HCT116 (cell line): ENCODE measurements around the gene AMDHD2. TPM values are rescaled to one million over a fixed set of nuclear protein-coding genes. Genes with fewer than 3 reads are reported as not detected.

ENCODE experiments used
- ATAC-seq: fragments of 200-7000 bp; cut with Tn5 transposase; 2 replicates; pipeline ENCODE4 v1.9.1; 2020; ENCODE audit warnings: mild to moderate bottlenecking, moderate library complexity
- BruUV-seq: library from RNA; stranded (reverse); fragments of 400-500 nt; replicated peaks from 2 replicates; lab custom pipeline; 2021; lab: Mats Ljungman, UMichigan
- CTCF ChIA-PET: fragments of 300-600 bp; sonication (Branson Sonifier 250); formaldehyde crosslinking; loops from one replicate; lab custom pipeline; 2021; ENCODE audit warnings: antibody characterized with exemption; lab: Charles Lee
- POLR2A ChIA-PET: fragments of 300-600, 350-600 bp; sonication (Branson Sonifier 250); formaldehyde crosslinking; loops from one replicate; lab custom pipeline; 2021; ENCODE audit warnings: antibody characterized with exemption; lab: Charles Lee
- RAD21 ChIA-PET, 2 experiments: fragments of 300-600 bp; sonication (Branson Sonifier 250); formaldehyde crosslinking; loops; one replicate each; lab custom pipeline; 2023; ENCODE audit warnings: low total read pairs in 2 of 2; ENCODE audit not compliant: uncharacterized antibody in 2 of 2, unreplicated experiment in 2 of 2, low non-redundant PET in 1 of 2; lab: Charles Lee
- DNase-seq: peaks from one replicate; pipeline ENCODE4 v3.0.0-alpha.2; 2010; ENCODE audit warnings: low read depth, low spot score
- H2AFZ ChIP-seq: fragments of 200-600 bp; shearing (Covaris generic), sonication (generic); 2 replicates; pipeline ENCODE4 v1.6.1; 2017; ENCODE audit warnings: low read depth, mixed run types, mixed read lengths, antibody characterized with exemption, low read length; ENCODE audit not compliant: poor library complexity, severe bottlenecking
- H3K27ac ChIP-seq: 2 replicates; pipeline ENCODE4 v1.5.1; 2012; ENCODE audit warnings: low read depth, low read length
- H3K27me3 ChIP-seq: fragments of 200-600 bp; sonication (generic); 2 replicates; pipeline ENCODE4 v1.6.1; 2016; ENCODE audit warnings: mixed run types, low read length, mixed read lengths; ENCODE audit not compliant: insufficient read depth
- H3K36me3 ChIP-seq, 2 experiments: fragments of 200-500 bp in 1 of 2; fragments of 200-600 bp in 1 of 2; sonication (Bioruptor generic) in 1 of 2; sonication (generic) in 1 of 2; 2 replicates each; pipeline versions ENCODE4 v1.5.1 to v1.6.1; 2014 to 2016; ENCODE audit warnings: low read length in 2 of 2, inconsistent platforms in 1 of 2, mixed read lengths in 1 of 2, mixed run types in 1 of 2; ENCODE audit not compliant: insufficient read depth in 2 of 2, control insufficient read depth in 1 of 2
- H3K4me1 ChIP-seq, 2 experiments: fragments of 200-600 bp in 1 of 2; sonication (generic) in 1 of 2; 2 replicates each; pipeline versions ENCODE4 v1.5.1 to v1.6.1; 2012 to 2017; ENCODE audit warnings: low read length in 2 of 2, inconsistent platforms in 1 of 2, mild to moderate bottlenecking in 1 of 2, mixed read lengths in 1 of 2, mixed run types in 1 of 2, moderate library complexity in 1 of 2; ENCODE audit not compliant: insufficient read depth in 2 of 2, control insufficient read depth in 1 of 2
- H3K4me2 ChIP-seq: fragments of 200-600 bp; sonication (generic); 2 replicates; pipeline ENCODE4 v1.6.1; 2017; ENCODE audit warnings: mixed run types, low read length, mixed read lengths
- H3K4me3 ChIP-seq, 2 experiments: fragments of 200-600 bp in 1 of 2; sonication (generic) in 1 of 2; replicated peaks in 1 of 2; 2 replicates each; pipeline ENCODE4 v1.5.1; 2011 to 2016; ENCODE audit warnings: low read length in 2 of 2, control low read depth in 1 of 2, low read depth in 1 of 2, mild to moderate bottlenecking in 1 of 2, mixed read lengths in 1 of 2, mixed run types in 1 of 2
- H3K79me2 ChIP-seq: fragments of 200-600 bp; sonication (generic); 2 replicates; pipeline ENCODE4 v1.6.1; 2017; ENCODE audit warnings: mild to moderate bottlenecking, mixed run types, low read length, moderate library complexity, mixed read lengths; ENCODE audit not compliant: insufficient read depth
- H3K9ac ChIP-seq: fragments of 200-600 bp; sonication (generic); 2 replicates; pipeline ENCODE4 v1.6.1; 2016; ENCODE audit warnings: low read length, mixed read lengths
- H3K9me2 ChIP-seq: fragments of 200-600 bp; sonication (generic), shearing (Covaris generic); 2 replicates; pipeline ENCODE4 v1.6.1; 2017; ENCODE audit warnings: mixed run types, mild to moderate bottlenecking, moderate library complexity; ENCODE audit not compliant: insufficient read depth
- H3K9me3 ChIP-seq, 2 experiments: fragments of 200-500 bp in 1 of 2; fragments of 200-600 bp in 1 of 2; sonication (Bioruptor generic) in 1 of 2; sonication (generic) in 1 of 2; 2 replicates each; pipeline ENCODE4 v1.6.1; 2014 to 2017; ENCODE audit warnings: low read length in 2 of 2, mixed read lengths in 2 of 2, inconsistent platforms in 1 of 2, low read depth in 1 of 2, mild to moderate bottlenecking in 1 of 2, mixed run types in 1 of 2, moderate library complexity in 1 of 2; ENCODE audit not compliant: control insufficient read depth in 1 of 2, insufficient read depth in 1 of 2
- H4K20me1 ChIP-seq: fragments of 200-600 bp; sonication (generic), shearing (Covaris generic); 2 replicates; pipeline ENCODE4 v1.6.1; 2017; ENCODE audit warnings: mixed run types, mild to moderate bottlenecking, moderate library complexity; ENCODE audit not compliant: insufficient read depth
- CBX3 ChIP-seq: IDR thresholded peaks from 2 replicates; pipeline ENCODE4 v1.6.1; 2012; ENCODE audit warnings: low read depth
- EGR1 ChIP-seq: IDR thresholded peaks from 2 replicates; pipeline ENCODE4 v1.6.1; 2012; ENCODE audit warnings: low read depth
- ELF1 ChIP-seq: IDR thresholded peaks from 2 replicates; pipeline ENCODE4 v1.6.1; 2012; ENCODE audit warnings: low read depth, borderline replicate concordance
- EZH2phosphoT487 ChIP-seq: fragments of 200-600 bp; IDR thresholded peaks from 2 replicates; pipeline ENCODE4 v1.6.1; 2018; ENCODE audit warnings: antibody characterized with exemption, borderline replicate concordance
- FOSL1 ChIP-seq: IDR thresholded peaks from 2 replicates; pipeline ENCODE4 v1.6.1; 2012; ENCODE audit warnings: low read depth
- REST ChIP-seq: IDR thresholded peaks from 2 replicates; pipeline ENCODE4 v1.6.1; 2012; ENCODE audit warnings: low read depth
- TCF7L2 ChIP-seq: IDR thresholded peaks from 2 replicates; pipeline ENCODE4 v1.7.0; 2011; ENCODE audit warnings: borderline replicate concordance, inconsistent platforms; ENCODE audit not compliant: insufficient read depth, insufficient read length; ENCODE audit errors: extremely low read depth
- intact Hi-C: fragments of 100-400 bp; cut with micrococcal nuclease; formaldehyde crosslinking; loops from 2 replicates; pipeline ENCODE4 v1.10.0; 2022
- total RNA-seq: library from RNA; stranded (reverse); gene quantifications from one replicate; pipeline ENCODE4 v1.2.1, GENCODE V29; 2021; ENCODE audit not compliant: unreplicated experiment

AMDHD2 gene
- total RNA-seq, 1 experiment from 2014 or later = 42.9 TPM

DNA sequence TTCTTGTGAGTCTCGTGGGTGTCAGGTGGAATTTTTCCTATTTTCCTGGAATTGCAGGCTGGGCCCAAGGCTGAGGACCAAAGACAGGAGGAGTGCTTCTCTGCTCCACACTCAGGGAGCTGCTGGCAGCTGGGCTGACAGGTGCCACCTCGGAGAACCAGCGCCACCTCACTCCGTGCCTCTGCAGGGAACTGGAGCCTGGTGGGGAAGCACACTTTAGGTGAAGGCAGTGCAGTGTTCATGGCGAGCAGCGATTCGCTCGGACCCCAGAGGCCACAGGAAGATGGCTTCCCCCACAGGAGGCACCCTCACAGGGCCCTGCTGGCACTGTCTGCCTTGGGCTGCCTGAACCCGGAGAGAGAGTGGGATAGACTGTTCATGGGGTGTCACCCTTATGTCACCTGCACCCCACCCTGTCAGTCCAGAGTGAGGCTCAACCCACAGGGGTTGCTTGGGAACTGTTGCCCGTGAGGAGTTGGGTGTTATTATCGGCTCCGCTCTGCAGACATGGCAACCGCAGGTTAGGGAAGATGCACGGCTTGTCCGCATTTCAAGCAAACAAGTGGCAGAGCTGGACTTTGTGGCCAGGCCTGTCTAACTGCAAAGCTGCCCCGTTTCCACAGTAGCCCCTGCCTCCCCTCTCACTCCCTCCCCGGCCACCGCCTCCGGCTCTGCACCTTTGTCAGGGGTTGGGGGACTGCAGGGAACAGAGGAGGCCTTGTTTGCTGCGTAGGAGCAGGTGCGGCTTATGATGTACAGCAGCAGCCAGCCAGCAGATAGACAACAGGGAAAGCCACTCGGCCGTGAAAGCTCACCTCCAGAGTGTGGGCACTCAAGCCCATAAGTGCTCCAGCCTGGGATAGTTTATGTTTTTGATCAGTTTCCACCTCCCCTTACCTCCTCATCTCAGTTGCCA, 29.7 kb upstream of the AMDHD2 start:
- Histone ChIP-seq H3K9ac (no peak overlapping the region), H3K27ac (no peak overlapping the region), H3K4me2 (no peak overlapping the region), H3K9me3 (no peaks in the 10 kb centered on the region)
- no peak for ATAC-seq
- TF ChIP-seq TCF7L2 (no peak), REST (no peak), EGR1 (no peak), EZH2phosphoT487 (no peak), CBX3 (no peak), ELF1 (no peak), FOSL1 (no peak)
- TF ChIP-seq, all 23 proteins: peak for 0
- ChIA-PET POLR2A (no interaction called here), RAD21 (no interaction called here), CTCF (no interaction called here)
- intact Hi-C loops = no loop called here
- H3K36me3 ChIP-seq = no peaks in the 10 kb centered on the region; a peak in 1 of 4 replicates
- no peaks in the 10 kb centered on the region for H3K27me3 ChIP-seq
- H3K4me3 ChIP-seq = no peak overlapping the region
- H3K79me2 ChIP-seq = peaks cover 17% of the 10 kb centered on the region; the same call in 1 of the 2 replicates
- H2AFZ ChIP-seq = no peak overlapping the region
- DNase-seq = no peak
- BruUV-seq = no TSS peak
- H4K20me1 ChIP-seq = no peaks in the 10 kb centered on the region
- no peaks in the 10 kb centered on the region for H3K4me1 ChIP-seq
- H3K9me2 ChIP-seq = no peaks in the 10 kb centered on the region
